ENCODE results near the gene HLA-E.
"Not testable (repeated sequence)": the region's sequence is repeated elsewhere in the genome, so short reads cannot be mapped to it uniquely, and the experiment has no call there.

HLA-E gene

GRCh38 chr6:30508890-30509736 lies 19.8 kb downstream of the HLA-E start:
- H3K4me1 ChIP-seq (ENCODE audit: insufficient read depth, low read length): peaks cover 7% of the 10 kb centered on the region
- no peaks in the 10 kb centered on the region for H3K36me3 ChIP-seq (ENCODE audit: insufficient read depth, low read length)
- no peaks in the 10 kb centered on the region for H3K9me3 ChIP-seq (ENCODE audit: control insufficient read depth, insufficient read depth, low read length)
- no peak overlapping the region for H3K9ac ChIP-seq (ENCODE audit: low read depth, low read length)

GRCh38 chr6:30510419-30511168 lies 21.3 kb downstream of the HLA-E start:
- peaks cover 12% of the 10 kb centered on the region for H3K4me1 ChIP-seq (ENCODE audit: insufficient read depth, low read length)
- no peaks in the 10 kb centered on the region for H3K9me3 ChIP-seq (ENCODE audit: control insufficient read depth, insufficient read depth, low read length)
- no peak overlapping the region for H3K9ac ChIP-seq (ENCODE audit: low read depth, low read length)
- no peaks in the 10 kb centered on the region for H3K36me3 ChIP-seq (ENCODE audit: insufficient read depth, low read length)

DNA sequence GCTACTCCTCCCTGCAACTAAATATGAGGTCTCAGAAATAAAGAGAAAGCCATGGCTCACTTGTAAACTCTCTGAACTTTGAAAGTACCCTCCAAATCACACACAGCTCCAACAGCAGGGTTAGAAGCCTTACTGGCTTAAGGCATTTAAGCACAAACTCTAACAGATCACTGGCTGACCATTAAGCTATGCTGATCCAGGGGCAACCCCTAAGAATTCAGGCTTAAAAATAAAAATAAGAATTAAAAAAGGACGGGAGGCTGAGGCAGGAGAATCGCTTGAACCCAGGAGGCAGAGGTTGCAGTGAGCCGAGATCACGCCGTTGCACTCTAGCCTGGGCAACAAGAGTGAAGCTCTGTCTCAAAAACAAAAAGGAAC lies 21.8 kb downstream of the HLA-E start:
- no peaks in the 10 kb centered on the region for H3K36me3 ChIP-seq (ENCODE audit: insufficient read depth, low read length)
- H3K4me1 ChIP-seq (ENCODE audit: insufficient read depth, low read length): peaks cover 12% of the 10 kb centered on the region
- no peak overlapping the region for H3K9ac ChIP-seq (ENCODE audit: low read depth, low read length)
- H3K9me3 ChIP-seq (ENCODE audit: control insufficient read depth, insufficient read depth, low read length): no peaks in the 10 kb centered on the region

- no peaks in the 10 kb centered on the region; the same call in 1 of the 2 replicates for H3K9me3 ChIP-seq (ENCODE audit: control insufficient read depth, insufficient read depth, low read length)
- H3K4me1 ChIP-seq (ENCODE audit: insufficient read depth, low read length): peaks cover 12% of the 10 kb centered on the region
Measured at GRCh38 chr6:30513451-30513850, 24.1 kb downstream of the HLA-E start.

DNA sequence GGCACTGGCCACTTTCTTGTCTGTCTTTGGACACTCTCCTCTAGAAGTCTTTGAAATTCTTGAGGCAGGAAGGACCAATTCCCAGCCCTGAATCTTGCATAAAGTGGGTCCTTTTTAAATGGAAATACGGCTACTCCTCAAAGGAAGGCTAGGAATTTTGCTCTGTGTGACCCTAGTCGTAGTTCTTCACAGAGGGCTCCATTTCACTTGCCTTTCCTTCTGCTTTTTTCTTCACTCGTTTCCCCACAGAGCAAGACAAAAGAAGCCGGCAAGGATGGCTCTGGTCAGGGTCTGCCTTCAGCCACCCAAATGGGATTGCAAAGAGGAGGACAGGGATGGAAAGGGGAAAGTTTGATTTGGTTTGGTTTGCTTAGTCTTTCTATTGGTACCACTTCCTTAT lies 25.8 kb downstream of the HLA-E start:
- Histone ChIP-seq H3K9me3 (ENCODE audit: control insufficient read depth, insufficient read depth, low read length) (no peaks in the 10 kb centered on the region; the same call in 1 of the 2 replicates), H3K9ac (ENCODE audit: low read depth, low read length) (peak overlapping the region; percentile 37; the same call in 1 of the 2 replicates), H3K4me1 (ENCODE audit: insufficient read depth, low read length) (peaks cover 12% of the 10 kb centered on the region), H3K36me3 (ENCODE audit: insufficient read depth, low read length) (no peaks in the 10 kb centered on the region)

More at GRCh38 chr6:30513451-30513850, 24.1 kb downstream of the HLA-E start:
- Histone ChIP-seq H3K36me3 (ENCODE audit: insufficient read depth, low read length) (no peaks in the 10 kb centered on the region), H3K9ac (ENCODE audit: low read depth, low read length) (no peak overlapping the region)

- H3K4me1 ChIP-seq (ENCODE audit: insufficient read depth, low read length): peaks cover 6% of the 10 kb centered on the region
- H3K9me3 ChIP-seq (ENCODE audit: control insufficient read depth, insufficient read depth, low read length): no peaks in the 10 kb centered on the region; the same call in 1 of the 2 replicates
- H3K36me3 ChIP-seq (ENCODE audit: insufficient read depth, low read length): no peaks in the 10 kb centered on the region
- H3K9ac ChIP-seq (ENCODE audit: low read depth, low read length): peak overlapping the region; percentile 37
Measured at GRCh38 chr6:30515944-30516753, 26.8 kb downstream of the HLA-E start.

DNA sequence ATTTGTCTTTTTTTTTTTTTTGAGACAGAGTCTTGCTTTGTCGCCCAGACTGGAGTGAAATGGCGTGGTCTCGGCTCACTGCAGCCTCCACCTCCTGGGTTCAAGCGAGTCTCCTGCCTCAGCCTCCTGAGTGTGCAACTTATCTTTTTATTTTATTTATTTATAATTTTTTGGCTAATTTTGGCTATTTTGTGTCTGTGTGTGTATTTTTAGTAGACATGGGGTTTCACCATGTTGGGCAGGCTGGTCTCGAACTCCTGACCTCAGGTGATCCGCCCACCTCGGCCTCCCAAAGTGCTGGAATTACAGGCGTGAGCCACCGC lies 27.4 kb downstream of the HLA-E start:
- not testable (repeated sequence) for H3K4me1 ChIP-seq (ENCODE audit: insufficient read depth, low read length)
- peak overlapping the region; percentile 37 for H3K9ac ChIP-seq (ENCODE audit: low read depth, low read length)

DNA sequence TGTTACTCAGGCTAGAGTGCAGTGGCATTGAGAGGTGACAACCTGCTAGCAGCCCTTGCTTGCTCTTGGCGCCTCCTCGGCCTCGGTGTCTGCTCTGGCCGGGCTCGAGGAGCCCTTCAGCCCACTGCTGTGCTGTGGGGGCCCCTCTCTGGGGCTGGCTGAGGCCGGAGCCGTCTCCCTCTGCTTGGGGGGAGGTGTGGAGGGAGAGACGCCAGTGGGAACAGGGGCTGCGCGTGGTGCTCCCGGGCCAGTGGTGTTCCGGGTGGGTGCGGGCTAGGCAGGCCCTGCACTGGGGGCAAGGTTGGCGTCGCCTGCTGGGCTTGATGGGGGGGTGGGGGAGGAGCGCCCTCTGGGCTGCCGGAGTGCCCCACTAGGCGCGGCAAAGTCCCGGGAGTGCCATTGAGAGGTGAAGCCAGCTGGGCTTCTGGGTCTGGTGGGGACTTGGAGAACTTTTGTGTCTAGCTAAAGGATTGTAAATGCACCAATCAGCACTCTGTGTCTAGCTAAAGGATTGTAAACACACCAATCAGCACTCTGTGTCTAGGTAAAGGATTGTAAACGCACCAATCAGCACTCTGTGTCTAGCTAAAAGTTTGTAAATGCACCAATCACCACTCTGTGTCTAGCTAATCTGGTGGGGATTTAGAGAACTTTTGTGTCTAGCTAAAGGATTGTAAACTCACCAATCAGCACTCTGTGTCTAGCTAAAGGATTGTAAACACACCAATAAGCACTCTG lies 28.6 kb downstream of the HLA-E start:
- not testable (repeated sequence) for H3K9ac ChIP-seq (ENCODE audit: low read depth, low read length); H3K9me3 ChIP-seq (ENCODE audit: control insufficient read depth, insufficient read depth, low read length); H3K4me1 ChIP-seq (ENCODE audit: insufficient read depth, low read length); H3K36me3 ChIP-seq (ENCODE audit: insufficient read depth, low read length)

More for the DNA sequence above, 27.4 kb downstream of the HLA-E start:
- H3K36me3 ChIP-seq (ENCODE audit: insufficient read depth, low read length); H3K9me3 ChIP-seq (ENCODE audit: control insufficient read depth, insufficient read depth, low read length): not testable (repeated sequence)

- H3K4me1 ChIP-seq (ENCODE audit: insufficient read depth, low read length); H3K9me3 ChIP-seq (ENCODE audit: control insufficient read depth, insufficient read depth, low read length); H3K9ac ChIP-seq (ENCODE audit: low read depth, low read length); H3K36me3 ChIP-seq (ENCODE audit: insufficient read depth, low read length): not testable (repeated sequence)
Measured at GRCh38 chr6:30518505-30519145, 29.3 kb downstream of the HLA-E start.

DNA sequence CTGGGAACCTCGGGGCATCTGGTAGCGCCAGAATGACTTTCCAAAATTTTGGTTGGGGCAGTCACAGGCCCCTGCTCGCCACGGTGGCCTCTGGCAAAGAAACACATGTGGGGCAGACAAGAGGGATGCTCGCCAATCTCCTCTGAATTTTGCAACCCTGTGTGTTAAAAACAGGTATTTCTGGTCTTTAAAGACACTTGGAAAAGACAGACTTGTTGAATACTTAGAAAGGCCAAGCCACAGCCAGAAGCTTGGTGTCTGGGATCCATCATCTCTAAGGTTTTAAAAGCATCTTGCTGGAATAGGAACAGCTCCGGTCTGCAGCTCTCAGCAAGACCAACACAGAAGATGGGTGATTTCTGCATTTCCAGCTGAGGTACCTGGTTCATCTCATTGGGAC lies 31.2 kb downstream of the HLA-E start:
- Histone ChIP-seq H3K36me3 (ENCODE audit: insufficient read depth, low read length) (no peaks in the 10 kb centered on the region), H3K9me3 (ENCODE audit: control insufficient read depth, insufficient read depth, low read length) (no peaks in the 10 kb centered on the region; the same call in 1 of the 2 replicates), H3K9ac (ENCODE audit: low read depth, low read length) (no peak overlapping the region), H3K4me1 (ENCODE audit: insufficient read depth, low read length) (no peaks in the 10 kb centered on the region)

- not testable (repeated sequence) for H3K9ac ChIP-seq (ENCODE audit: low read depth, low read length); H3K9me3 ChIP-seq (ENCODE audit: control insufficient read depth, insufficient read depth, low read length); H3K4me1 ChIP-seq (ENCODE audit: insufficient read depth, low read length); H3K36me3 ChIP-seq (ENCODE audit: insufficient read depth, low read length)
Measured at GRCh38 chr6:30521082-30521481, 31.8 kb downstream of the HLA-E start.

DNA sequence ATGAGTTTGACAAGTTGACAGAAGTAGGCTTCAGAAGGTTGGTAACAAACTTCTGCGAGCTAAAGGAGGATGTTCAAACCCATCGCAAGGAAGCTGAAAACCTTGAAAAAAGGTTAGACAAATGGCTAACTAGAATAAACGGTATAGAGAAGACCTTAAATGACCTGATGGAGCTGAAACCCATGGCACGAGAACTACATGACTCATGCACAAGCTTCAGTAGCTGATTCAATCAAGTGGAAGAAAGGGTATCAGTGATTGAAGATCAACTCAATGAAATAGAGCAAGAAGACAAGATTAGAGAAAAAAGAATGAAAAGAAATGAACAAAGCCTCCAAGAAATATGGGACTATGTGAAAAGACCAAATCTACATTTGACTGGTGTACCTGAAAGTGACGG lies 32.6 kb downstream of the HLA-E start:
- not testable (repeated sequence) for H3K9me3 ChIP-seq (ENCODE audit: control insufficient read depth, insufficient read depth, low read length); H3K4me1 ChIP-seq (ENCODE audit: insufficient read depth, low read length); H3K9ac ChIP-seq (ENCODE audit: low read depth, low read length); H3K36me3 ChIP-seq (ENCODE audit: insufficient read depth, low read length)

DNA sequence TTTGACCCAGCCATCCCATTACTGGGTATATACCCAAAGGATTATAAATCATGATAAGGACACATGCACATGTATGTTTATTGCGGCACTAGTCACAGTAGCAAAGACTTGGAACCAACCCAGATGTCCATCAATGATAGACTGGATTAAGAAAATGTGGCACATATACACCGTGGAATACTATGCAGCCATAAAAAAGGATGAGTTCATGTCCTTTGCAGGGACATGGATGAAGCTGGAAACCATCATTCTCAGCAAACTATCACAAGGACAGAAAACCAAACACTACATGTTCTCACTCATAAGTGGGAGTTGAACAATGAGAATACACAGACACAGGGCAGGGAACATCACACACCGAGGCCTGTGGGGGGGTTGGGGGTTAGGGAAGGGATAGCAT lies 37.1 kb downstream of the HLA-E start:
- not testable (repeated sequence) for H3K36me3 ChIP-seq (ENCODE audit: insufficient read depth, low read length); H3K4me1 ChIP-seq (ENCODE audit: insufficient read depth, low read length)

More for the DNA sequence above, 37.1 kb downstream of the HLA-E start:
- H3K9ac ChIP-seq (ENCODE audit: low read depth, low read length); H3K9me3 ChIP-seq (ENCODE audit: control insufficient read depth, insufficient read depth, low read length): not testable (repeated sequence)

Measured in ES-I3 (cell line).